ENCODE data around the gene PCDHGB5. TPM values are rescaled to one million over a fixed set of nuclear protein-coding genes. Genes with fewer than 3 reads are reported as not detected.
"Not testable (repeated sequence)": the region's sequence is repeated elsewhere in the genome, so short reads cannot be mapped to it uniquely, and the experiment has no call there.

Gene PCDHGB5
- polyA plus RNA-seq, 1 donor from 2014 or later: 0.17 TPM

DNA sequence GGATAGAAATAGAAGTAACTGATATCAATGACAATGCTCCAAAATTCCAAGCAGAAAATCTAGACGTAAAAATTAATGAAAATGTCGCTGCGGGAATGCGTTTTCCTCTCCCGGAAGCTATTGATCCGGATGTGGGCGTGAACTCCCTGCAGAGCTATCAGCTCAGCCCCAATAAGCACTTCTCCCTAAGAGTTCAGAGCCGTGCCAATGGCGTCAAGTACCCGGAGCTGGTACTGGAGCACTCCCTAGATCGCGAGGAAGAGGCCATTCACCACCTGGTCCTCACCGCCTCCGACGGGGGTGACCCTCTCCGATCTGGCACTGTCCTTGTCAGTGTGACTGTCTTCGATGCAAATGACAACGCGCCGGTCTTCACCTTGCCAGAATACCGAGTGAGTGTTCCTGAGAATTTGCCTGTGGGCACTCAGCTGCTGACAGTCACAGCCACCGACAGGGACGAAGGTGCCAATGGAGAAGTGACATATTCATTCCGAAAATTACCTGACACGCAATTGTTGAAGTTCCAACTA, 15.9 kb downstream of the PCDHGB5 start:
- H3K79me2 ChIP-seq (replicated peaks; ENCODE audit: insufficient read depth, low read length): peaks cover 66% of the 10 kb centered on the region
- peaks cover 82% of the 10 kb centered on the region for H3K36me3 ChIP-seq (ENCODE audit: insufficient read depth, low read length)
- no peaks in the 10 kb centered on the region for H3K27me3 ChIP-seq (ENCODE audit: insufficient read depth, low read depth, low read length)
- H3K9me2 ChIP-seq (ENCODE audit: insufficient read depth, low read length): no peaks in the 10 kb centered on the region
- TF ChIP-seq MXI1 (conservative IDR thresholded peaks at IDR 0.05; ENCODE audit: poor library complexity, severe bottlenecking) (no peak), CTCF (IDR thresholded peaks at IDR 0.05; ENCODE audit: poor library complexity, severe bottlenecking) (no peak), POLR2AphosphoS5 (IDR thresholded peaks at IDR 0.05) (no peak), TAF1 (IDR thresholded peaks at IDR 0.05; ENCODE audit: low read depth) (no peak), EZH2 (IDR thresholded peaks at IDR 0.05; ENCODE audit: borderline replicate concordance, insufficient read depth, low read length, poor library complexity, severe bottlenecking) (no peak), SMC3 (conservative IDR thresholded peaks at IDR 0.05; ENCODE audit: poor library complexity) (no peak), RAD21 (conservative IDR thresholded peaks at IDR 0.05) (no peak), EP300 (conservative IDR thresholded peaks at IDR 0.05; ENCODE audit: poor library complexity, severe bottlenecking) (no peak)
- TF ChIP-seq, protein P1, sequence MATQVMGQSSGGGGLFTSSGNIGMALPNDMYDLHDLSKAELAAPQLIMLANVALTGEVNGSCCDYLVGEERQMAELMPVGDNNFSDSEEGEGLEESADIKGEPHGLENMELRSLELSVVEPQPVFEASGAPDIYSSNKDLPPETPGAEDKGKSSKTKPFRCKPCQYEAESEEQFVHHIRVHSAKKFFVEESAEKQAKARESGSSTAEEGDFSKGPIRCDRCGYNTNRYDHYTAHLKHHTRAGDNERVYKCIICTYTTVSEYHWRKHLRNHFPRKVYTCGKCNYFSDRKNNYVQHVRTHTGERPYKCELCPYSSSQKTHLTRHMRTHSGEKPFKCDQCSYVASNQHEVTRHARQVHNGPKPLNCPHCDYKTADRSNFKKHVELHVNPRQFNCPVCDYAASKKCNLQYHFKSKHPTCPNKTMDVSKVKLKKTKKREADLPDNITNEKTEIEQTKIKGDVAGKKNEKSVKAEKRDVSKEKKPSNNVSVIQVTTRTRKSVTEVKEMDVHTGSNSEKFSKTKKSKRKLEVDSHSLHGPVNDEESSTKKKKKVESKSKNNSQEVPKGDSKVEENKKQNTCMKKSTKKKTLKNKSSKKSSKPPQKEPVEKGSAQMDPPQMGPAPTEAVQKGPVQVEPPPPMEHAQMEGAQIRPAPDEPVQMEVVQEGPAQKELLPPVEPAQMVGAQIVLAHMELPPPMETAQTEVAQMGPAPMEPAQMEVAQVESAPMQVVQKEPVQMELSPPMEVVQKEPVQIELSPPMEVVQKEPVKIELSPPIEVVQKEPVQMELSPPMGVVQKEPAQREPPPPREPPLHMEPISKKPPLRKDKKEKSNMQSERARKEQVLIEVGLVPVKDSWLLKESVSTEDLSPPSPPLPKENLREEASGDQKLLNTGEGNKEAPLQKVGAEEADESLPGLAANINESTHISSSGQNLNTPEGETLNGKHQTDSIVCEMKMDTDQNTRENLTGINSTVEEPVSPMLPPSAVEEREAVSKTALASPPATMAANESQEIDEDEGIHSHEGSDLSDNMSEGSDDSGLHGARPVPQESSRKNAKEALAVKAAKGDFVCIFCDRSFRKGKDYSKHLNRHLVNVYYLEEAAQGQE (IDR thresholded peaks at IDR 0.05; ENCODE audit: borderline replicate concordance): no peak
- peak overlapping the region; percentile 66 for H3K4me3 ChIP-seq (ENCODE audit: low read length)
- H3K9me3 ChIP-seq (ENCODE audit: low read length): peaks cover 81% of the 10 kb centered on the region
- no peaks in the 10 kb centered on the region for H4K20me1 ChIP-seq (ENCODE audit: insufficient read depth)
- no peak overlapping the region for H3K4me2 ChIP-seq (ENCODE audit: low read length)
- peak overlapping the region; percentile 45 for H3K27ac ChIP-seq (ENCODE audit: low read length)
- no peak overlapping the region for H2AFZ ChIP-seq (ENCODE audit: low read depth, low read length)
- H3F3A ChIP-seq (ENCODE audit: insufficient read depth, low read length, poor library complexity, severe bottlenecking): peaks cover 3% of the 10 kb centered on the region
- no peak overlapping the region for H3K9ac ChIP-seq (ENCODE audit: low read length)

DNA sequence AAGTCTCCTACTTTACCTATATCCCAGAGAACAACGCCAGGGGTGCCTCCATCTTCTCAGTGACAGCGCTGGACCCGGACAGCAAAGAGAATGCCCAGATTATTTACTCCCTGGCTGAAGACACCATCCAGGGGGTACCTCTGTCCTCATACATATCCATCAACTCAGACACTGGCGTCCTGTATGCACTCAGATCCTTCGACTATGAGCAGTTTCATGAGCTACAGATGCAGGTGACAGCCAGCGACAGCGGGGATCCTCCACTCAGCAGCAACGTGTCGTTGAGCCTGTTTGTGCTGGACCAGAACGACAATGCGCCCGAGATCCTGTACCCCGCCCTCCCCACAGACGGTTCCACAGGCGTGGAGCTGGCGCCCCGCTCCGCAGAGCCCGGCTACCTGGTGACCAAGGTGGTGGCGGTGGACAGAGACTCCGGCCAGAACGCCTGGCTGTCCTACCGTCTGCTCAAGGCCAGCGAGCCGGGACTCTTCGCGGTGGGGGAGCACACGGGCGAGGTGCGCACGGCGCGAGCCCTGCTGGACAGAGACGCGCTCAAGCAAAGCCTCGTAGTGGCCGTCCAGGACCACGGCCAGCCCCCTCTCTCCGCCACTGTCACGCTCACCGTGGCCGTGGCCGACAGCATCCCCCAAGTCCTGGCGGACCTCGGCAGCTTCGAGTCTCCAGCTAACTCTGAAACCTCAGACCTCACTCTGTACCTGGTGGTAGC, 17.0 kb downstream of the PCDHGB5 start:
- not testable (repeated sequence) for H2AFZ ChIP-seq (ENCODE audit: low read depth, low read length); H3F3A ChIP-seq (ENCODE audit: insufficient read depth, low read length, poor library complexity, severe bottlenecking); H3K9me2 ChIP-seq (ENCODE audit: insufficient read depth, low read length); H3K4me2 ChIP-seq (ENCODE audit: low read length); H3K27ac ChIP-seq (ENCODE audit: low read length); H3K27me3 ChIP-seq (ENCODE audit: insufficient read depth, low read depth, low read length); H4K20me1 ChIP-seq (ENCODE audit: insufficient read depth); H3K9ac ChIP-seq (ENCODE audit: low read length)
- Histone ChIP-seq H3K9me3 (ENCODE audit: low read length) (peaks cover 81% of the 10 kb centered on the region), H3K36me3 (ENCODE audit: insufficient read depth, low read length) (peaks cover 86% of the 10 kb centered on the region), H3K4me3 (ENCODE audit: low read length) (peak overlapping the region; percentile 66), H3K79me2 (replicated peaks; ENCODE audit: insufficient read depth, low read length) (peaks cover 70% of the 10 kb centered on the region)

- H3K36me3 ChIP-seq (ENCODE audit: insufficient read depth, low read length): peaks cover 86% of the 10 kb centered on the region
- not testable (repeated sequence) for H3K27ac ChIP-seq (ENCODE audit: low read length); H3F3A ChIP-seq (ENCODE audit: insufficient read depth, low read length, poor library complexity, severe bottlenecking); H2AFZ ChIP-seq (ENCODE audit: low read depth, low read length); H3K4me2 ChIP-seq (ENCODE audit: low read length); H3K9ac ChIP-seq (ENCODE audit: low read length); H4K20me1 ChIP-seq (ENCODE audit: insufficient read depth); H3K9me2 ChIP-seq (ENCODE audit: insufficient read depth, low read length); H3K4me3 ChIP-seq (ENCODE audit: low read length); H3K27me3 ChIP-seq (ENCODE audit: insufficient read depth, low read depth, low read length)
- H3K9me3 ChIP-seq (ENCODE audit: low read length): peaks cover 80% of the 10 kb centered on the region
- H3K79me2 ChIP-seq (replicated peaks; ENCODE audit: insufficient read depth, low read length): peaks cover 72% of the 10 kb centered on the region
These were observed 17.5 kb downstream of the PCDHGB5 start for GRCh38 chr5:141415275-141415618.

Measured in neural cell (in vitro differentiated cells).